Tibial artery (tissue), 4 donors: Measurements from ENCODE around the gene INSL4.
A peak's percentile ranks its signal among the peaks of the same experiment; 100 is the strongest.

Source experiments
- DNase-seq, 2 donors: peaks; one replicate each; pipeline ENCODE4 v3.0.0-alpha.2; 2019
- H3K27ac ChIP-seq, 2 donors: fragments of 200-600 bp; sonication (generic) in 1 of 2; 1 replicate in 1 of 2; 2 replicates in 1 of 2; pipeline ENCODE4 v1.5.1; 2018 to 2019; ENCODE audit warnings: mild to moderate bottlenecking in 1 of 2
- H3K27me3 ChIP-seq, 2 donors: fragments of 200-600 bp; sonication (generic) in 1 of 2; one replicate each; pipeline versions ENCODE4 v1.5.1 to v1.6.0; 2016 to 2019
- H3K36me3 ChIP-seq, 3 donors: fragments of 200-600 bp; sonication (generic) in 2 of 3; one replicate each; pipeline ENCODE4 v1.5.1; 2016 to 2019; ENCODE audit warnings: mild to moderate bottlenecking in 2 of 3
- H3K4me1 ChIP-seq, 4 donors: fragments of 200-600 bp; sonication (generic) in 2 of 4; 1 replicate in 3 of 4; 2 replicates in 1 of 4; pipeline ENCODE4 v1.5.1; 2016 to 2019
- H3K4me3 ChIP-seq, 2 donors: fragments of 200-600 bp; sonication (generic) in 1 of 2; 1 replicate in 1 of 2; 2 replicates in 1 of 2; pipeline ENCODE4 v1.5.1; 2018 to 2019; ENCODE audit warnings: mild to moderate bottlenecking in 2 of 2
- H3K9me3 ChIP-seq, 3 donors: fragments of 200-600 bp; sonication (generic) in 1 of 3; one replicate each; pipeline ENCODE4 v1.5.1; 2016 to 2019
- CTCF ChIP-seq, 2 experiments: fragments of 200-600 bp in 1 of 2; fragments of 450-650 bp in 1 of 2; IDR thresholded peaks; one replicate each; pipeline ENCODE4 v1.5.1; 2017 to 2019; ENCODE audit warnings: antibody characterized with exemption in 2 of 2, mild to moderate bottlenecking in 1 of 2, moderate library complexity in 1 of 2
- intact Hi-C: fragments of 100-400 bp; cut with DNase I; formaldehyde crosslinking; loops from one replicate; pipeline ENCODE4 v1.15.0; 2023; ENCODE audit warnings: low total_unique reads

INSL4 gene

GRCh38 chr9:5230554-5230953, 665 bp upstream of the INSL4 start:
- intact Hi-C loops: no loop called here
- Histone ChIP-seq H3K27ac (no peak overlapping the region), H3K27me3 (peaks cover 0 to 2% of the 10 kb centered on the region in 2 donors), H3K36me3 (no peaks in the 10 kb centered on the region), H3K4me1 (no peaks in the 10 kb centered on the region), H3K9me3 (peaks cover 0 to 6% (median 5%) of the 10 kb centered on the region in 3 donors), H3K4me3 (no peak overlapping the region)
- no peak for DNase-seq
- TF ChIP-seq CTCF (IDR thresholded peaks at IDR 0.05): no peak

- intact Hi-C loops: no loop called here
- Histone ChIP-seq H3K9me3 (no peaks in the 10 kb centered on the region), H3K27ac (no peak overlapping the region), H3K36me3 (no peaks in the 10 kb centered on the region), H3K27me3 (no peaks in the 10 kb centered on the region), H3K4me3 (no peak overlapping the region), H3K4me1 (no peaks in the 10 kb centered on the region)
- no peak for DNase-seq
- TF ChIP-seq CTCF (IDR thresholded peaks at IDR 0.05): peak in 1 of 2 experiments; percentile 17
Observed at GRCh38 chr9:5263351-5264218, 32.4 kb downstream of the INSL4 start.

- Histone ChIP-seq H3K36me3 (no peaks in the 10 kb centered on the region), H3K27me3 (no peaks in the 10 kb centered on the region), H3K4me3 (no peak overlapping the region), H3K27ac (no peak overlapping the region), H3K9me3 (no peaks in the 10 kb centered on the region), H3K4me1 (no peaks in the 10 kb centered on the region)
- DNase-seq: no peak
- intact Hi-C loops: no loop called here
- no peak for TF ChIP-seq CTCF (IDR thresholded peaks at IDR 0.05)
Observed at GRCh38 chr9:5264219-5264595, 33.0 kb downstream of the INSL4 start.

- Histone ChIP-seq H3K4me3 (no peak overlapping the region), H3K9me3 (no peaks in the 10 kb centered on the region), H3K27ac (no peak overlapping the region), H3K27me3 (no peaks in the 10 kb centered on the region), H3K4me1 (no peaks in the 10 kb centered on the region), H3K36me3 (no peaks in the 10 kb centered on the region)
- no peak for TF ChIP-seq CTCF (IDR thresholded peaks at IDR 0.05)
- DNase-seq: no peak
- intact Hi-C loops: no loop called here
Observed at GRCh38 chr9:5265939-5266338, 34.7 kb downstream of the INSL4 start.

GRCh38 chr9:5269249-5269715, 38.1 kb downstream of the INSL4 start:
- no peak for DNase-seq
- intact Hi-C loops: no loop called here
- Histone ChIP-seq H3K27ac (no peak overlapping the region), H3K4me1 (no peaks in the 10 kb centered on the region), H3K36me3 (no peaks in the 10 kb centered on the region), H3K9me3 (no peaks in the 10 kb centered on the region), H3K4me3 (no peak overlapping the region), H3K27me3 (no peaks in the 10 kb centered on the region)
- no peak for TF ChIP-seq CTCF (IDR thresholded peaks at IDR 0.05)
